GM21381 (cell line): ENCODE measurements around the gene ATF3.
A peak's percentile ranks its signal among the peaks of the same experiment; 100 is the strongest.
"Not testable (repeated sequence)": the region's sequence is repeated elsewhere in the genome, so short reads cannot be mapped to it uniquely, and the experiment has no call there.

Experiments used
- ATAC-seq: cut with Tn5 transposase; IDR thresholded peaks from one replicate; pipeline ENCODE4 v1.9.1; 2021; ENCODE audit warnings: mild to moderate bottlenecking, moderate library complexity; ENCODE audit not compliant: unreplicated experiment

Gene ATF3

GRCh38 chr1:212624976-212625501 is 16.5 kb downstream of the ATF3 start:
- ATAC-seq = no peak

- no peak for ATAC-seq
Observed at GRCh38 chr1:212625781-212626450, 17.4 kb downstream of the ATF3 start.

GRCh38 chr1:212628046-212628445 is 19.5 kb downstream of the ATF3 start:
- ATAC-seq = no peak

- no peak for ATAC-seq
Observed at GRCh38 chr1:212628813-212629415, 20.4 kb downstream of the ATF3 start.

- ATAC-seq = no peak
Observed at GRCh38 chr1:212629450-212630157, 21.0 kb downstream of the ATF3 start.

GRCh38 chr1:212630158-212630900 is 21.8 kb downstream of the ATF3 start:
- peak; percentile 98 for ATAC-seq

- ATAC-seq = no peak
Observed at GRCh38 chr1:212633161-212633560, 24.6 kb downstream of the ATF3 start.

GRCh38 chr1:212634252-212634651 is 25.7 kb downstream of the ATF3 start:
- no peak for ATAC-seq

GRCh38 chr1:212635141-212635631 is 26.6 kb downstream of the ATF3 start:
- no peak for ATAC-seq

- no peak for ATAC-seq
Observed at GRCh38 chr1:212637902-212638301, 29.3 kb downstream of the ATF3 start.

GRCh38 chr1:212638492-212639151 is 30.1 kb downstream of the ATF3 start:
- no peak for ATAC-seq

GRCh38 chr1:212639524-212639923 is 31.0 kb downstream of the ATF3 start:
- ATAC-seq = not testable (repeated sequence)

GRCh38 chr1:212640223-212640878 is 31.8 kb downstream of the ATF3 start:
- no peak for ATAC-seq

- ATAC-seq = no peak
Observed at GRCh38 chr1:212641956-212642355, 33.4 kb downstream of the ATF3 start.

GRCh38 chr1:212643877-212644276 is 35.3 kb downstream of the ATF3 start:
- no peak for ATAC-seq

- no peak for ATAC-seq
Observed at GRCh38 chr1:212644866-212645545, 36.4 kb downstream of the ATF3 start.

GRCh38 chr1:212645546-212646543 is 37.3 kb downstream of the ATF3 start:
- no peak for ATAC-seq

- ATAC-seq = no peak
Observed at GRCh38 chr1:212646588-212646987, 38.0 kb downstream of the ATF3 start.
